ENCODE data around the gene GPC1.
A peak's percentile ranks its signal among the peaks of the same experiment; 100 is the strongest.

Gene GPC1

DNA sequence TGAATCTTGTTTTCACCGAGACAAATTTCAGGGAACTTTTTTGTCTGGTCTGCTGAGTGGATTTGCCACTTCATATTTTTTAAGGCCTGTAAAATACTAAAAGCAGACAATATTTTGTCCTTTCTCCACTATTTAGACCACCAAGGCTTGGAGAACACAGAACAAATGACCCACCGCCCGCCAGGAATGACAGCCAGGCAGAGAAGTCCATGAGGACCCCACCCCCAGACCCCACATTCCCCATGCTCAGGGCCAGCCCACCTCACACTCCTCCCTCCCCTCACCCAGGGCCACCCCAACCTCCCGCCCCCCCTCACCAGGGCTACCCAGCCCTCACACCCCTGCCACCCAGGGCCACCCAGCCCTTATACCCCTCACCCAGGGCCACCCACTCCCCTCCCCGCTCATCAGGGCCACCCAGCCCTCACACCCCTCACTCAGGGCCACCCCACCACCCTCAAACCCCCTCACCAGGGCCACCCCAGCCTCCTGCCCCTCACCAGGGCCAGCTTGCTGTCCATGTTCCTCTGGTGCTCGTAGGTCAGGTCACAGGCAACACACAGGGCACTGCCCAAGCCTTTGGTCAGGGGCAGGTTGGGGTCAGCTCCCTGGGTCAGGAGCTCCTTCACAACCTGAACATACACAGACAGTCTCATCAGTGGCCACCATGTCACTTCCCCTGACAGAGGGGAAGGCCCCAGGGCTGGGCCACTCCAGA is 71.8 kb downstream of the GPC1 start:
- no peak for DNase-seq (ENCODE audit: low spot score)
- Mint-ChIP-seq H3K27ac (no peak overlapping the region), H3K4me1 (ENCODE audit: low read depth) (no peaks in the 10 kb centered on the region), H3K4me3 (no peak overlapping the region), H3K9me3 (no peaks in the 10 kb centered on the region), H3K36me3 (ENCODE audit: low read depth) (peaks cover 2% of the 10 kb centered on the region), H3K27me3 (ENCODE audit: low read depth) (no peaks in the 10 kb centered on the region)

DNA sequence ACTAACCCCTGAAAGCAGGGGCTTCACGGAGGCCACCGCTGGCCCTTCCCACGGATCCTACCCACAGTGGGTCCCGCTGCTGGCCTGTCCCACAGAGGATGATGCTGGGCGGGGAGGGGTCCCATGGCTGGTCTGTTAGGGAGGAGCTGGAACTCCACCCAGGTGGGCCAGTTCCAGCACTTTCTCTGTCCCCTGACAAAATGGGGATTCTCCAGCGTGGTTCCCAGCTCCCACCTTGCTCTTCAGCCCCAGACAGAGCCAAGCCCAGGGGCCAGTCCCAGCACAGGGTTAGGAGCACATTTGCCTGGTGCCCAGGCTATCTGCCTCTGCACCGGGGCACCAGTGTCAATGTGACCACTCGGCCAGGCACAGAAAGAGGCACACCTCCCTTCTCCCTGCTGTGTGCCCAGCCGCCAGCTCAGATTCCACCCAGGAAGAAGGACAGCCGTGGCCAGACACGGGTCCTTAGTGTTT is 72.4 kb downstream of the GPC1 start:
- Mint-ChIP-seq H3K4me1 (ENCODE audit: low read depth) (no peaks in the 10 kb centered on the region), H3K36me3 (ENCODE audit: low read depth) (peaks cover 2% of the 10 kb centered on the region), H3K27ac (no peak overlapping the region), H3K9me3 (no peaks in the 10 kb centered on the region), H3K27me3 (ENCODE audit: low read depth) (no peaks in the 10 kb centered on the region), H3K4me3 (no peak overlapping the region)
- DNase-seq (ENCODE audit: low spot score): no peak

DNA sequence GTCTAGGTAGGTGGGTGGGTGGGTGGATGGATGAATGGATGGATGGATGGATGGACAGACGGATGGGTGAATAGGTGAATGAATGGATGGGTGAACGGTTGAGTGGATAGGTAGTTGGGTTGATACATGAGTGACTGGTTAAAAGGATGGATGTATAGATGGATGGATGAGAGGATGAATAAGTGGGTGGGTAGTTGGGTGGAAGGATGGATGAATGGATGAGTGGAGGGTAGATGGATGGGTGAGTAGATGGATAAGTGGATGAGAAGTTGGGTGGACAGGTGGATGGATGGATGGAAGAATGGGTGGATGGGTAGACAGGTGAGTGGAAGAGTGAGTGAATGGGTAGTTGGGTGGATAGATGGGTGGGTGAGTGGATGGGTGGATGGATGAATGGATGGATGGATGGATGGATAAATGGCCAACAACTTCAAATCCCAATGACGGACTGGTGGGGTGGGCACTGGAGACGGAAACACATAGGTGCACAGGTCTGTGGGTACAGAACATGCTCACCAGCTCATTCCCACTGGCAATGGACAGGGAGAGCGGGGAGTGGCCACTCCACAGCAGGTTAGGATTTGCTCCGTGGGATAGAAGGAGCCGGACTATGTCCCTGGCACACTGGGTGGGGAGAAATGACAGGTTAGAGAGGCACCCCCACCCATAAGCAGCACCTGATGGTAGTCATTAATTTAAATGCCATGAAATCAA is 73.5 kb downstream of the GPC1 start:
- peaks cover 2% of the 10 kb centered on the region for H3K4me1 Mint-ChIP-seq (ENCODE audit: low read depth)
- DNase-seq (ENCODE audit: low spot score): no peak
- H3K27me3 Mint-ChIP-seq (ENCODE audit: low read depth): no peaks in the 10 kb centered on the region
- no peak overlapping the region for H3K27ac Mint-ChIP-seq
- no peak overlapping the region for H3K4me3 Mint-ChIP-seq
- H3K36me3 Mint-ChIP-seq (ENCODE audit: low read depth): peaks cover 2% of the 10 kb centered on the region
- H3K9me3 Mint-ChIP-seq: no peaks in the 10 kb centered on the region

DNA sequence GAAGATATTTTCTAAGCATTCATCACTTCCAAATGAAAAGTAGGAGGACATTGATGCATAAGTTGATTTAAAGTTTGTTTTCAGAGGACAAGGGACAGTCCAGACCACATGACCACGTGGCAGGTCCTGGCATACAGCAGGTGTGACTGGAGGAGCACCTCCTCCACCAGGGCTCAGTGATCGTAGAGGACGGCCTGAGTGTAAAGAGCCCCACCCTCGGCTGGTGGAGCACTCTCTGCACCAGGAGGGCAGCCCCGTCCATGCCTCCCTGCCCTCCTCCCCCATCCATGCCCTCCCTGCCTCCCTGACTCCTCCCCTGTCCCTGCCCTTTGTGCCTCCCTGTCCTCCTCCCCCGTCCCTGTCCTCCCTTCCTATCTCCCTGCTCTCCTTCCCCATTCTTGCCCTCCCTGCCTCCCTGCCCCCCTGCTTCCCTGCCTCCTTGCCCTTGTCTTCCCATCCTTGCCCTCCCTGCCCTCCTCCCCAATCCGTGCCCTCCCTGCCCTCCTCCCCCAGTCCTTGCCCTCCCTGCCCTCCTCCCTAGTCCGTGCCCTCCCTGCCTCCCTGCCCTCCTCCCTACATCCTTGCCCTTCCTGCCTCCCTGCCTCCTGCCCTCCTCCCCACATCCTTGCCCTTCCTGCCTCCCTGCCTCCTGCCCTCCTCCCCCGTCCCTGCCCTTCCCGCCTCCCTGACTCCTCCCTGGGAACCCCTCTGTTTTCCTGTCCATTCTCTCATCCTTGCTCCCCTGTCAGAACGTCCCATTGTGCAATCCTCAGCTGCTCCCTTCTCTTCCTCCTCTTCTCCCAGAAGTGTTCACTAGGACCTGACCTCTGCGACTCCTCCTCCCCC is 74.4 kb downstream of the GPC1 start:
- H3K9me3 Mint-ChIP-seq: no peaks in the 10 kb centered on the region
- DNase-seq (ENCODE audit: low spot score): no peak
- peaks cover 7% of the 10 kb centered on the region for H3K4me1 Mint-ChIP-seq (ENCODE audit: low read depth)
- no peak overlapping the region for H3K4me3 Mint-ChIP-seq
- no peak overlapping the region for H3K27ac Mint-ChIP-seq
- H3K27me3 Mint-ChIP-seq (ENCODE audit: low read depth): no peaks in the 10 kb centered on the region
- peaks cover 2% of the 10 kb centered on the region for H3K36me3 Mint-ChIP-seq (ENCODE audit: low read depth)

DNA sequence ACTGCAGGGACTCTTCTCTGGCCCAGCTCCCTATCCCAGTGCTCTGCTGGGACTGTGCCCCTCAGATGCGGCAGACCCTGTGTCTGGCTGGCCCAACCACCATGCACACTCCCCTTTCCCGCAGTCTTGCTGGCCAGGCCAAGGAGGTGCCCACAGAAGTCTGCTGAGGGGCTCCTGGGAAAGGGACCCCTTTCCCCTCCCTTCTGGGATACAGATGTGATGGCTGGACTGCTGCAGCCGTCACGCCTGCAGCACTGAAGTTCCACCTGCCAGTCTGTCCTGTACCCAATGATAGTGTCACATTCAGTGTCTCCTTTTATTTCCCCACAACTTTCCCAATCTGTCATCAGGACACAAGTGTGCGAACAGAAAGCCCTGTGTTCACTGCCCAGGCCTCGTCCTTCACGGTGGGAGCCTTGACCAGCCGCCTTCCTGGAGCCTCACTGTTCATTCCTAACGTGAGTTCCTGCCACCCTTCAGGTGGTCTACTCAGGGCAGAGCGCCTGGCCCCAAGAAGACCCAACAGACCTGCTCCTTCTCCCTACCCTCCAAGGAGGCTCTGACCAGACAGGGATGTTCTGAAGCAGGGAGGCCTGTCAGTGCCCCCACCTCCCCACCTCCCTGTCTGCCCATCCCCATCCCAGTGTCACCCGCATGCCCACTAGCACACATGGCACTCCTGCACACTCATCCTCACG is 75.2 kb downstream of the GPC1 start:
- no peak overlapping the region for H3K4me3 Mint-ChIP-seq
- H3K27ac Mint-ChIP-seq: no peak overlapping the region
- H3K36me3 Mint-ChIP-seq (ENCODE audit: low read depth): peaks cover 2% of the 10 kb centered on the region
- no peak for DNase-seq (ENCODE audit: low spot score)
- H3K4me1 Mint-ChIP-seq (ENCODE audit: low read depth): peaks cover 7% of the 10 kb centered on the region
- H3K27me3 Mint-ChIP-seq (ENCODE audit: low read depth): no peaks in the 10 kb centered on the region
- H3K9me3 Mint-ChIP-seq: no peaks in the 10 kb centered on the region

DNA sequence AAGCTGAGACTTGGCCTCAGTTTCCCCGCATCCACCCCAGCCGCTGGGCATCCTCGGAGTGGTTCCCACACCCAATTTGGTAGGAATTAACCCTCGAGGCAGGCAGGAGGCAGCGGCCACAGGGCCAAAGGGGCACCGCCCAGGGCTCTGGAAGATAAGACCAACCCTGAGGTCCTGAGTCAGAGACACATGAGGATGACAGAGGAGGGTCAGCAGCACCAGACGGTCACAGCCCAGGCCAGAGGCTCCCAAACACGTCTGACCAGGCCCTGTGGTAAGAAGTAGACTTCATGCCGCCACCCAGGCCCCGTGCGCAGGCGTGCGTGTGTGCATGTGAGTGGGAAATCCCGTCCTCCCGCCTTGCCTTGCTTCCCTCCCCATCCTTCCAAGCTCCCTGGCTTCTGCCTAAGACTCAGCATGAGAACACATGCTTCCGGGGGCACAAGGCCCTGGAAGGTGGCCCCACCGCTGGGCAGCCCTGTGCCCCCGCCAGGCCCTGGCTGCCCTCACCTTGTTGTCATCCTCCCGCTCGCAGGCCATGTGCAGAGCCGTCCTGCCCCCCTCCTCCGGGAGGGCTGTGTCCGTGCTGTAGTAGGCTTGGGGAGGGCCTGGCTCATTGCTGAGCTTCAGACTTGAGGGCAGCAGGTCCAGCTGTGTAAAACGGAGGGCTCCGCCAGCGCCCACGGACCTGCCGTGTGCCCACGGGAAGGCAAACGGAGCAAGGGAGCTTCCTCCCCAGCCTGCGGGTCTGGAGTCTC is 76.1 kb downstream of the GPC1 start:
- Mint-ChIP-seq H3K36me3 (ENCODE audit: low read depth) (peaks cover 2% of the 10 kb centered on the region), H3K4me3 (no peak overlapping the region), H3K9me3 (no peaks in the 10 kb centered on the region), H3K4me1 (ENCODE audit: low read depth) (peaks cover 7% of the 10 kb centered on the region), H3K27me3 (ENCODE audit: low read depth) (no peaks in the 10 kb centered on the region), H3K27ac (no peak overlapping the region)
- DNase-seq (ENCODE audit: low spot score): no peak

DNA sequence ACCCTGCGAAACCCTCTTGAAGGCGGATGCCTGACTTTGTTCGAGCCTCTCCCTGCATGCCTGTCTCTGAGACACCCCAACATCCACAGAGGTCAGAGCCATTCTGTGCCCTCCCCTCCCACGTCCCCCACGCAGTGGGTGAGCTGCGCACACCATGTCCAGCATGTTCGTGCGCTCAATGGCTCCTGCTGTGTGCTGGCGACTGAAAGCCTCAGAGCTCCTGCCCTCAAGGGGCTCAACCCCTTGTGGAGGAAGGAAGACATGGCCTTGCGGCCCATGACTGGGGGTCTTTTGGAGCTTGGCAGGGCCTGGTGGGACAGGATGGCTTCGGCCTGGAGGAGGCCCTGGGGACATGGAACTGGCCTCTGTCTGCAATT is 76.6 kb downstream of the GPC1 start:
- H3K27ac Mint-ChIP-seq: no peak overlapping the region
- H3K27me3 Mint-ChIP-seq (ENCODE audit: low read depth): no peaks in the 10 kb centered on the region
- no peaks in the 10 kb centered on the region for H3K9me3 Mint-ChIP-seq

DNA sequence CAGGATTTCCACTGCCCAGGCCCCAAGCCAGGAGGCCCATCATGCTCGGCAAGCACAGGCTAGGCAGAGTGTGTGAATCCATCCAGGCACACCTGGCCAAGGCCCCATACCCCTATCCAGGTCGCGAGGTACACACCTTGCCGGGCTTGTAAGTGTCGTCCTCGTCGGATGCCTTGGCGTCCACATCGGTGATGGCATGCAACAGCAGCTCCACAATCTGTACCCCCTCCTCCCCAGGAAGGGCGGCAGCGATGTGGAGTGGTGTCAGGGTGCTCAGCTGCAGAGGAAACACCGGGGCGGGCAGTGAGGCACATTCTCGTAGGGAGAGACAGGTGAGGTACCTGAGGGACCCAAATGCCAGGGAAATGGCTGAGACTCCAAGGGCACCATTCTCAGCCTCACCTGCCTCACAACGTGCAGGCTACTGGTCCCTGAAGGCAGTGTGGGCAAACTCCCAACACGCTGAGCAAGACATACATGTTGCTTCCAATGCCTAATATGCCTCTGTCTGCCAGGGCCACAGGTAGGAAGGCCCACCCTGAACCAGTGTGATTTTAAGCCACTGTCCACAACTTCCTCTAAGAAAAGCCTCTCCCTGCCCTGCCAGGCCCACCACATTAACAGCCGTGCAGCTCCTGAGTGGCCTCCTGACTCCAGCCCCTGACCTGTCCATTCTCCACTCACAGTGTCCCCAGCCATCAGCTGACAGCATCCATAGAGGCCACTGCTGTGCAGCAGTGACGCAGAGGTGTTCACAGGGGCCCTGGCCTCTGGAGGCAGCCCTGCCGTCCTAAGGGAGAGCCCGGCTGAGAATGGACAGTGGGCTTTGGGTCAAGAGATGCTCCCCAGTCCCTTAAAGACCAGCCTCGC is 77.4 kb downstream of the GPC1 start:
- Mint-ChIP-seq H3K4me1 (ENCODE audit: low read depth) (peaks cover 7% of the 10 kb centered on the region), H3K4me3 (no peak overlapping the region), H3K36me3 (ENCODE audit: low read depth) (peaks cover 2% of the 10 kb centered on the region), H3K27me3 (ENCODE audit: low read depth) (no peaks in the 10 kb centered on the region), H3K9me3 (no peaks in the 10 kb centered on the region), H3K27ac (peak overlapping the region; percentile 58)
- DNase-seq (ENCODE audit: low spot score): no peak

More for the DNA sequence above, 76.6 kb downstream of the GPC1 start:
- H3K4me1 Mint-ChIP-seq (ENCODE audit: low read depth): peaks cover 7% of the 10 kb centered on the region
- H3K36me3 Mint-ChIP-seq (ENCODE audit: low read depth): peaks cover 2% of the 10 kb centered on the region
- H3K4me3 Mint-ChIP-seq: no peak overlapping the region
- DNase-seq (ENCODE audit: low spot score): no peak

DNA sequence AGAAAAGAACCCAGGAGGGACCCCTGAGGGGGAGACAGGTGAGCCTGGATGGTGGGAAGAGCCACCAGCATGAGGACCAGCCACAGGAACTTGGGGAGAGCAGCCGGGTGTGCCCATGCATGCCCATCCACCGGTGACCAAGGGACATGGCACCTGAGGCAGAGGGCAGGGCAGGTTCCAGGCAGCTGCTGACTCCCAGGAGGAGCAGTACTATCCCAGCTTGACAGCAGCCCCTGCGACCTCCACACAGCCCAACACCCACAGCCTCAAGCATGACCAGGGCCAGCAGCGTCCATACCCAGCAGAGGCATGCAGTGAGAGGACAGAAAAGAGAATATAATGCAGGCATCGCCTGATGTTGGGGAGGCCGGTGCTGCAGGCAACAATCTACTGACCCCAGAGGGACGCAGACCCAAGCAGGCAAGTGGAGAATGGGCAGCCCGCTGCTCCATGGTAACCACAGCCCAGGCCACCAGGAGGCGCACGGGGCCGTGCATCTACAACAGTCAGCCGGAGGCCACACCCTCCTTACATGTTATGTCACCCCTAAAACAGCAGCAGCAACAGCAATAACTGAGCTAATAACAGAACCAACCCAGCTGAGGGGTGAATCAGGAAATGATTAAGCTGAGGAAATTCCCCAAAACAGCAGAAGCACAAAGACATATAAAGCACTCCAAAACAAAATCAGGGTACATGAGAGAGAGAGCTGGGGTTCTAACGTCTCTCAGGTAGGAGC is 78.3 kb downstream of the GPC1 start:
- Mint-ChIP-seq H3K36me3 (ENCODE audit: low read depth) (peaks cover 2% of the 10 kb centered on the region), H3K9me3 (no peaks in the 10 kb centered on the region), H3K4me1 (ENCODE audit: low read depth) (peaks cover 7% of the 10 kb centered on the region), H3K27me3 (ENCODE audit: low read depth) (no peaks in the 10 kb centered on the region), H3K4me3 (no peak overlapping the region), H3K27ac (peak overlapping the region; percentile 58)
- peak; percentile 77 for DNase-seq (ENCODE audit: low spot score)

DNA sequence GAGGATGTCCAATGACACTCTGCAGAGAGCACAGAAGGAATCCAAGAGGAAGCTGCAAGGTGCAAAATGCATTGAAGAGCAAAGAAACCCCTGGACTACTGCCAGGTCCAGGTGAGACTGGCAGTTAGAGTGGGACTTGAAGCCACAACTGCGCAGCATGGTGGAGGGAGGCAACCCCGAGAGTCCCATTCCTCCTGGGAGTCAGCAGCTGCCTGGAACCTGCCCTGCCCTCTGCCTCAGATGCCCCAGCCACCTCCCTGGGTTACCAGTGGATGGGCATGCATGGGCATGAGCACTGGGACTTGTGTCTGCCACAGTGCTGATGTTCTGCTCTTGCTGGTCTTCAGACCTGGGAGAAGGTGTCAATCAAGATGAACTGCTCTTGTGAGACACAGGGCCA is 79.2 kb downstream of the GPC1 start:
- H3K27me3 Mint-ChIP-seq (ENCODE audit: low read depth): no peaks in the 10 kb centered on the region
- DNase-seq (ENCODE audit: low spot score): no peak
- H3K4me1 Mint-ChIP-seq (ENCODE audit: low read depth): peaks cover 7% of the 10 kb centered on the region
- H3K27ac Mint-ChIP-seq: no peak overlapping the region
- no peaks in the 10 kb centered on the region for H3K9me3 Mint-ChIP-seq
- H3K4me3 Mint-ChIP-seq: no peak overlapping the region
- peaks cover 5% of the 10 kb centered on the region for H3K36me3 Mint-ChIP-seq (ENCODE audit: low read depth)

DNA sequence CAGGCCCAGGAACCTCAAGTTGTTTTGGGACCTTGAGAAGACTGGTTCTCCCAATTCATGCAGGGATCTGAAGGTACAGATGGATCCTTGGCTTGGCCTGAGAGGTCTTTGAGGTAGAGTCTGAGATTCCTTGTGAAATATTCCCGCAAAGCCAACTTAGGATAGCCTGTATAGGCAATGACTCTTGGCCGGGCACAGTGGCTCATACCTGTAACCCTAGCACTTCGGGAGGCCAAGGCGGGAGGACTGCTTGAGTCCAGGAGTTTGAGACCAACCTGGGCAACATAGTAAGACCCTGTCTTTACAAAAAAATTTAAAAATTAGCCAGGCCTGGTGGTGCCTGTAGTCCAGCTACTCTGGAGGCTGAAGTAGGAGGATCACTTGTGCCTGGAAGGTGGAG is 81.9 kb downstream of the GPC1 start:
- no peak overlapping the region for H3K27ac Mint-ChIP-seq
- H3K36me3 Mint-ChIP-seq (ENCODE audit: low read depth): peaks cover 14% of the 10 kb centered on the region
- DNase-seq (ENCODE audit: low spot score): no peak
- H3K4me1 Mint-ChIP-seq (ENCODE audit: low read depth): peaks cover 7% of the 10 kb centered on the region
- peaks cover 2% of the 10 kb centered on the region for H3K9me3 Mint-ChIP-seq
- H3K27me3 Mint-ChIP-seq (ENCODE audit: low read depth): no peaks in the 10 kb centered on the region
- no peak overlapping the region for H3K4me3 Mint-ChIP-seq

All from T-helper 2 cell treated with Interferon-gamma antibody and Interleukin-4, amounts not matched to agents 5 μg/mL and 100 μg/mL, for 36 hours (primary cell).